B cell (primary cell): ENCODE data around the gene LZIC. TPM values are rescaled to one million over a fixed set of nuclear protein-coding genes. Genes with fewer than 3 reads are reported as not detected.

Experiments used
- ATAC-seq: fragments of 200-7000 bp; cut with Tn5 transposase; one replicate; pipeline ENCODE4 v1.10.0; 2021; ENCODE audit warnings: low read depth, mild to moderate bottlenecking, moderate number of reproducible peaks, moderate library complexity
- CTCF ChIA-PET: fragments of 350-600 bp; sonication (Branson Sonifier 250); formaldehyde crosslinking; loops from one replicate; lab custom pipeline; 2021; ENCODE audit warnings: antibody characterized with exemption, inconsistent platforms; lab: Charles Lee
- POLR2A ChIA-PET: fragments of 350-600 bp; sonication (Branson Sonifier 250); formaldehyde crosslinking; loops from one replicate; lab custom pipeline; 2021; ENCODE audit warnings: antibody characterized with exemption; lab: Charles Lee
- DNase-seq: peaks from one replicate; pipeline ENCODE4 v3.0.0; 2013
- H2AFZ ChIP-seq: 2 replicates; pipeline ENCODE4 v1.6.1; 2012; ENCODE audit warnings: mild to moderate bottlenecking, low read depth, low read length; ENCODE audit not compliant: insufficient read depth, poor library complexity, severe bottlenecking
- H3K27ac ChIP-seq, 2 donors: 1 replicate in 1 of 2; 2 replicates in 1 of 2; pipeline ENCODE4 v1.5.1; 2012 to 2013; ENCODE audit warnings: low read length in 2 of 2, mild to moderate bottlenecking in 2 of 2, moderate library complexity in 1 of 2
- H3K27me3 ChIP-seq, 4 experiments: fragments of 200-600 bp in 1 of 4; sonication (generic) in 1 of 4; replicated peaks in 1 of 4; 1 replicate in 2 of 4; 2 replicates in 2 of 4; pipeline versions ENCODE4 v1.6.1 to v1.7.0; 2013 to 2016; ENCODE audit warnings: low read length in 3 of 4, mild to moderate bottlenecking in 2 of 4, mixed read lengths in 1 of 4, moderate library complexity in 1 of 4; ENCODE audit not compliant: insufficient read depth in 4 of 4, control insufficient read depth in 3 of 4; ENCODE audit errors: control extremely low read depth in 1 of 4
- H3K36me3 ChIP-seq, 2 experiments: replicated peaks in 1 of 2; 1 replicate in 1 of 2; 2 replicates in 1 of 2; pipeline versions ENCODE4 v1.6.1 to v1.7.1; 2013; ENCODE audit warnings: low read length in 1 of 2; ENCODE audit not compliant: insufficient read depth in 2 of 2, control insufficient read depth in 1 of 2; ENCODE audit errors: control extremely low read depth in 1 of 2, extremely low read depth in 1 of 2
- H3K4me1 ChIP-seq, 2 donors: fragments of 200-600 bp in 1 of 2; sonication (generic) in 1 of 2; 1 replicate in 1 of 2; 2 replicates in 1 of 2; pipeline versions ENCODE4 v1.5.1 to v1.6.1; 2013 to 2017; ENCODE audit warnings: low read length in 2 of 2; ENCODE audit not compliant: control insufficient read depth in 2 of 2, insufficient read depth in 2 of 2
- H3K4me2 ChIP-seq: replicated peaks from 2 replicates; pipeline ENCODE3; 2012; ENCODE audit warnings: mild to moderate bottlenecking, low read depth, low read length; ENCODE audit not compliant: poor library complexity, severe bottlenecking
- H3K4me3 ChIP-seq, 5 experiments: fragments of 200-600 bp in 1 of 5; sonication (generic) in 1 of 5; 1 replicate in 3 of 5; 2 replicates in 2 of 5; pipeline versions ENCODE4 v1.5.1 to v1.7.0; 2011 to 2016; ENCODE audit warnings: low read length in 4 of 5, mild to moderate bottlenecking in 4 of 5, low read depth in 2 of 5, control low read depth in 1 of 5, moderate library complexity in 1 of 5; ENCODE audit not compliant: insufficient read depth in 1 of 5; ENCODE audit errors: control extremely low read depth in 1 of 5, extremely low read depth in 1 of 5
- H3K79me2 ChIP-seq: fragments of 200-600 bp; sonication (generic); one replicate; pipeline ENCODE4 v1.6.0; 2016; ENCODE audit warnings: low read length; ENCODE audit not compliant: control insufficient read depth, insufficient read depth
- H3K9ac ChIP-seq: fragments of 200-600 bp; sonication (generic); 2 replicates; pipeline ENCODE4 v1.6.1; 2017; ENCODE audit warnings: mild to moderate bottlenecking, low read length, moderate library complexity
- H3K9me3 ChIP-seq, 3 donors: one replicate each; pipeline versions ENCODE4 v1.6.1 to v1.7.1; 2013; ENCODE audit warnings: low read length in 2 of 3; ENCODE audit not compliant: control insufficient read depth in 2 of 3, insufficient read depth in 1 of 3; ENCODE audit errors: control extremely low read depth in 1 of 3
- H4K20me1 ChIP-seq: 2 replicates; pipeline ENCODE4 v1.6.0; 2012; ENCODE audit warnings: mild to moderate bottlenecking, low read length; ENCODE audit not compliant: insufficient read depth, control insufficient read depth, poor library complexity, severe bottlenecking
- H3K27ac Mint-ChIP-seq: one replicate; pipeline ENCODE4 v1.8.0; 2021; ENCODE audit warnings: mixed read lengths
- H3K27me3 Mint-ChIP-seq: one replicate; pipeline ENCODE4 v1.8.0; 2021; ENCODE audit warnings: mixed read lengths
- H3K4me1 Mint-ChIP-seq: one replicate; pipeline ENCODE4 v1.8.0; 2021; ENCODE audit warnings: mixed read lengths
- H3K4me3 Mint-ChIP-seq: one replicate; pipeline ENCODE4 v1.8.0; 2021; ENCODE audit warnings: mixed read lengths
- H3K9me3 Mint-ChIP-seq: one replicate; pipeline ENCODE4 v1.8.0; 2022; ENCODE audit warnings: mixed read lengths; ENCODE audit not compliant: insufficient read depth
- CTCF ChIP-seq: fragments of 200-600 bp; IDR thresholded peaks from one replicate; pipeline ENCODE4 v1.8.0; 2022; ENCODE audit warnings: antibody characterized with exemption, mild to moderate bottlenecking
- EZH2 ChIP-seq: IDR thresholded peaks from 2 replicates; pipeline ENCODE4 v1.6.1; 2012; ENCODE audit warnings: borderline replicate concordance, low read depth, mild to moderate bottlenecking, moderate library complexity, low read length; ENCODE audit not compliant: insufficient read depth, poor library complexity, severe bottlenecking
- WGBS: methylation state at CpG from one replicate; pipeline ENCODE4 v1.1.5; 2013; ENCODE audit warnings: missing lambda C conversion rate; ENCODE audit not compliant: insufficient coverage; 5-methylcytosine and 5-hydroxymethylcytosine counted together
- intact Hi-C: fragments of 100-400 bp; cut with micrococcal nuclease; formaldehyde crosslinking; loops from one replicate; pipeline ENCODE4 v1.10.0; 2022
- polyA plus RNA-seq: library from polyadenylated mRNA; depleted of rRNA; stranded (reverse); fragments of >200 nt; gene quantifications from 2 replicates; pipeline ENCODE4 v1.2.3, GENCODE V29; 2012
- total RNA-seq, 2 donors: library from RNA; stranded (reverse); fragments of 120-200 nt in 1 of 2; gene quantifications; 1 replicate in 1 of 2; 2 replicates in 1 of 2; pipeline versions ENCODE4 v1.2.3 to v1.2.4, GENCODE V29; 2013 to 2022

The LZIC gene
- total and polyA plus RNA-seq, 2 donors (not counting 1 experiment from before 2014, with no cell fraction given), result 6.2 to 26.0 TPM

GRCh38 chr1:9960011-9960410, 16.8 kb upstream of the LZIC start:
- H3K79me2 ChIP-seq, result peaks cover 26% of the 10 kb centered on the region
- intact Hi-C loops, result no loop called here
- Mint-ChIP-seq H3K4me1 (peaks cover 13% of the 10 kb centered on the region), H3K27me3 (no peaks in the 10 kb centered on the region), H3K4me3 (no peak overlapping the region), H3K27ac (no peak overlapping the region), H3K9me3 (no peaks in the 10 kb centered on the region)
- ChIA-PET CTCF (interaction anchor here (1.5 to 4.7 kb wide), 3 partner anchors 9 to 470 kb away, joined by 3 to 33 read pairs (median 4); partner anchors contain the start of gene CENPS), POLR2A (interaction anchor here (0.6 to 1.5 kb wide), 2 partner anchors 9 to 1434 kb away, joined by 3 to 14 read pairs; no protein-coding TSS in a partner anchor)
- WGBS, result 100% methylated on average over 2 of the region's 4 CpGs
- peaks cover 0 to 3% of the 10 kb centered on the region in 2 experiments for H3K36me3 ChIP-seq
- no peak overlapping the region for H2AFZ ChIP-seq
- H4K20me1 ChIP-seq, result no peaks in the 10 kb centered on the region
- peaks cover 11 to 14% of the 10 kb centered on the region in 2 donors for H3K4me1 ChIP-seq
- H3K4me2 ChIP-seq, result no peak overlapping the region
- H3K4me3 ChIP-seq, result no peak overlapping the region
- H3K9me3 ChIP-seq, result no peaks in the 10 kb centered on the region
- no peaks in the 10 kb centered on the region for H3K27me3 ChIP-seq
- ATAC-seq, result no peak
- no peak overlapping the region for H3K9ac ChIP-seq
- H3K27ac ChIP-seq, result no peak overlapping the region
- TF ChIP-seq EZH2 (no peak), CTCF (no peak)
- no peak for DNase-seq

GRCh38 chr1:9957726-9958125, 14.5 kb upstream of the LZIC start:
- DNase-seq (no peak), ATAC-seq (no peak)
- H3K27ac ChIP-seq, result no peak overlapping the region
- WGBS, result 100% methylated on average over 4 of the region's 8 CpGs
- intact Hi-C loops, result no loop called here
- H3K9ac ChIP-seq, result no peak overlapping the region
- Mint-ChIP-seq H3K27me3 (no peaks in the 10 kb centered on the region), H3K4me1 (peaks cover 14% of the 10 kb centered on the region), H3K9me3 (no peaks in the 10 kb centered on the region), H3K27ac (no peak overlapping the region), H3K4me3 (no peak overlapping the region)
- no peaks in the 10 kb centered on the region for H3K27me3 ChIP-seq
- peaks cover 0 to 3% of the 10 kb centered on the region in 2 experiments for H3K36me3 ChIP-seq
- H2AFZ ChIP-seq, result no peak overlapping the region
- TF ChIP-seq CTCF (no peak), EZH2 (no peak)
- peaks cover 11 to 14% of the 10 kb centered on the region in 2 donors for H3K4me1 ChIP-seq
- no peak overlapping the region for H3K4me3 ChIP-seq
- H3K9me3 ChIP-seq, result no peaks in the 10 kb centered on the region
- ChIA-PET POLR2A (interaction anchor here (0.6 kb wide), 2 partner anchors 16 to 434 kb away, joined by 4 to 6 read pairs; no protein-coding TSS in a partner anchor), CTCF (interaction anchor here (0.6 to 1.1 kb wide), 3 partner anchors 14 to 428 kb away, joined by 3 to 5 read pairs (median 4); partner anchors contain the start of genes LZIC and NMNAT1)
- H3K79me2 ChIP-seq, result peaks cover 20% of the 10 kb centered on the region
- H3K4me2 ChIP-seq, result no peak overlapping the region
- H4K20me1 ChIP-seq, result no peaks in the 10 kb centered on the region
